HPDE6-E6E7 (cell line): ENCODE data around the gene EDC4.
A peak's percentile ranks its signal among the peaks of the same experiment; 100 is the strongest.
"Not testable (repeated sequence)": the region's sequence is repeated elsewhere in the genome, so short reads cannot be mapped to it uniquely, and the experiment has no call there.

ENCODE experiments used
- DNase-seq: peaks from one replicate; pipeline ENCODE4 v3.0.0; 2011; ENCODE audit warnings: missing footprints; ENCODE audit errors: extremely low spot score

The EDC4 gene

GRCh38 chr16:67907397-67908180 is 34.7 kb downstream of the EDC4 start:
- DNase-seq: no peak

- no peak for DNase-seq
Measured at GRCh38 chr16:67909056-67909742, 36.3 kb downstream of the EDC4 start.

GRCh38 chr16:67910158-67910557 is 37.3 kb downstream of the EDC4 start:
- peak; percentile 58 for DNase-seq

- DNase-seq: no peak
Measured at GRCh38 chr16:67914758-67915495, 42.1 kb downstream of the EDC4 start.

GRCh38 chr16:67915496-67915769 is 42.6 kb downstream of the EDC4 start:
- not testable (repeated sequence) for DNase-seq

- DNase-seq: no peak
Measured at GRCh38 chr16:67915831-67916723, 43.2 kb downstream of the EDC4 start.

GRCh38 chr16:67917140-67917851 is 44.4 kb downstream of the EDC4 start:
- DNase-seq: no peak

GRCh38 chr16:67917852-67918236 is 45.0 kb downstream of the EDC4 start:
- DNase-seq: peak; percentile 97

GRCh38 chr16:67919622-67920221 is 46.9 kb downstream of the EDC4 start:
- no peak for DNase-seq

- no peak for DNase-seq
Measured at GRCh38 chr16:67922221-67922620, 49.4 kb downstream of the EDC4 start.

- no peak for DNase-seq
Measured at GRCh38 chr16:67922740-67923139, 49.9 kb downstream of the EDC4 start.

GRCh38 chr16:67923414-67924116 is 50.7 kb downstream of the EDC4 start:
- no peak for DNase-seq

GRCh38 chr16:67924140-67924906 is 51.5 kb downstream of the EDC4 start:
- DNase-seq: no peak

GRCh38 chr16:67926181-67926750 is 53.4 kb downstream of the EDC4 start:
- no peak for DNase-seq

GRCh38 chr16:67927131-67927941 is 54.5 kb downstream of the EDC4 start:
- no peak for DNase-seq

- DNase-seq: no peak
Measured at GRCh38 chr16:67928147-67928546, 55.3 kb downstream of the EDC4 start.

- DNase-seq: peak; percentile 89
Measured at GRCh38 chr16:67928561-67929364, 55.9 kb downstream of the EDC4 start.
